ENCODE data around the gene CARD11. TPM values are rescaled to one million over a fixed set of nuclear protein-coding genes. Genes with fewer than 3 reads are reported as not detected.
"Not testable (repeated sequence)": the region's sequence is repeated elsewhere in the genome, so short reads cannot be mapped to it uniquely, and the experiment has no call there.

The CARD11 gene
- total and polyA plus RNA-seq, 12 donors: 0.61 to 19.3 (median 2.7) TPM

DNA sequence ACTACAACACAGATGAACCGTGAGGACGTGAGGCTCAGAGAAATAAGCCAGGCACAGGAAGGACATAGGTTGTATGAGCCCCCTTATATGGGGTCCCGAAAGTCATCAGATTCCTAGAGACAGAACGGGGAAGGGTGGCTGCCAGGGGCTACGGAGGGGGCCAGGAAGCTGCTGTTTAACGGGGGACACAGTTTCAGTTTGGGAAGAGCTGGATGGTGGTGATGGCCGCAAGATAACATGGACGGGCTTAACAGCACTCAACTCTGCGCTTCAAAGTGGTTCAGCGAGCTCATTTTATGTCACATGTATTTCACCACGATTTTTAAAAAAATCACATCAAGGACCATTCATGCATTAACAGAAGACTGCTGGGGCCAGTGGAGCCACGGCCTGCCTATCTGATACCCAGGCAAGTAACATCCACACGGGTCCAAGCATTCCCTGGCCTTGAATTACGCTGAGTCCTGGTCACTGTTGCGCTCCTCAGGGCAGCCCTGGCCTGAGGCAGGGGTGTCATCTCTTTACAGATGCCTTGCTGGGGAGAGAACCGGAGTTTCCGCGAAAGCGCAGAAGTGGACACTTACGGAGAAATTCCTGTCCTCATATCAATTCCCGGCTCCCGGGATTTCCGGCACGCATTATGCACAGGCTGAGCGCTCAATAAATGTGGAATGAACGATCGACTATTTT is 1.5 kb downstream of the CARD11 start:
- WGBS, 4 donors: 84 to 89% (median 85%) methylated on average over 27 of the region's 27 CpGs
- no peak for DNase-seq
- intact Hi-C loops (cut with DNase I): no loop called here
- Histone ChIP-seq H3K9me3 (replicated peaks in 1 of 3) (no peaks in the 10 kb centered on the region), H3K27ac (no peak overlapping the region), H3K36me3 (replicated peaks in 1 of 2) (no peaks in the 10 kb centered on the region), H3K4me1 (replicated peaks in 1 of 2) (no peaks in the 10 kb centered on the region), H3K4me3 (no peak overlapping the region), H3K27me3 (peaks cover 10% of the 10 kb centered on the region)
- TF ChIP-seq POLR2A (IDR thresholded peaks at IDR 0.05) (no peak), CTCF (IDR thresholded peaks at IDR 0.05) (no peak)

DNA sequence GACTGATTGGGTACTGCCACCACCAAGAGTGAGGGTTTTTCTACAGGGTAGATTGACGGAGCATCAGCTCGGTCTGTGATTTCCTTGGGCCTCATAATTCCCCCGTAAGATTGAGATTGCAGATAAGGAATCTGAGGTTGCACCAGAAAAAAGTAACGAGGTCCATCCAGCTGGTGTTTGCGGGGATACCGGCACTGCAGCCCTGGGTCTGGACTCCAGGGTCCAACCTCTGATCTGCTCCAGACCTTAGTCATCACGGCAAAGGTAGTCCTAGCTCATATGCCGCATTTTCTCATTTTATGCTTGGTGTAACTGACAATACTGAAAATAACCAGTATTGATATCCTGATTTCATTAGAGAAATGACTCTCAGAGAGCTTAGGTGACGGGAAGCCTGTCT is 3.9 kb downstream of the CARD11 start:
- no peak for DNase-seq
- intact Hi-C loops (cut with DNase I): no loop called here
- H3K9me3 ChIP-seq (replicated peaks in 1 of 3): no peaks in the 10 kb centered on the region
- no peak overlapping the region for H3K4me3 ChIP-seq
- WGBS, 4 donors: 89 to 93% (median 91%) methylated on average over 9 of the region's 9 CpGs
- H3K27ac ChIP-seq: no peak overlapping the region
- no peaks in the 10 kb centered on the region for H3K36me3 ChIP-seq (replicated peaks in 1 of 2)
- peaks cover 10% of the 10 kb centered on the region for H3K27me3 ChIP-seq
- no peaks in the 10 kb centered on the region for H3K4me1 ChIP-seq (replicated peaks in 1 of 2)
- TF ChIP-seq CTCF (IDR thresholded peaks at IDR 0.05) (no peak), POLR2A (IDR thresholded peaks at IDR 0.05) (no peak)

DNA sequence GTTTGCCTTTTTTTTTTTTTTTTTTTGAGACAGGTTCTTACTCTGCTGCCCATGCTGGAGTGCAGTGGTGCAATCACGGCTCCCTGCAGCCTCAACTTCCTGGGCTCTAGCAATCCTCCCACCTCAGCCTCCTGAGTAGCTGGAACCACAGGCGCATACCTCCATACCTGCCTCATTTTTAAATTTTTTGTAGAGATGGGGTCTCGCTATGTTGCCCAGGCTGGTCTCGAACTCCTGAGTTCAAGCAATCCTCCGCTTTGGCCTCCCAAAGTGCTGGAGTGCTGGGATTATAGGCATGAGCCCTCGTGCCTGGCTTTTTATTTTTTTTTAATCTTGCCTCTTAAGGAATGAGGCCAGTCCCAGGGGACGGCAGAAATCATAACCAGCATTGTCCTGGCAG is 5.7 kb downstream of the CARD11 start:
- H3K4me1 ChIP-seq (replicated peaks in 1 of 2); H3K27ac ChIP-seq; DNase-seq; H3K4me3 ChIP-seq; H3K9me3 ChIP-seq (replicated peaks in 1 of 3); H3K36me3 ChIP-seq (replicated peaks in 1 of 2); intact Hi-C loops (cut with DNase I); H3K27me3 ChIP-seq: not testable (repeated sequence)
- 77 to 85% (median 83%) methylated on average over 7 of the region's 7 CpGs for WGBS, 4 donors

- no peak overlapping the region for H3K4me3 ChIP-seq
- 57 to 79% (median 69%) methylated on average over 3 to 4 of the region's 4 CpGs for WGBS, 4 donors
- intact Hi-C loops (cut with DNase I): no loop called here
- no peaks in the 10 kb centered on the region for H3K36me3 ChIP-seq (replicated peaks in 1 of 2)
- H3K27ac ChIP-seq: no peak overlapping the region
- DNase-seq: no peak
- no peak for TF ChIP-seq POLR2A (IDR thresholded peaks at IDR 0.05)
- no peak for TF ChIP-seq CTCF (IDR thresholded peaks at IDR 0.05)
- no peaks in the 10 kb centered on the region for H3K9me3 ChIP-seq (replicated peaks in 1 of 3)
- H3K27me3 ChIP-seq: no peaks in the 10 kb centered on the region
- no peaks in the 10 kb centered on the region for H3K4me1 ChIP-seq (replicated peaks in 1 of 2)
Measured at GRCh38 chr7:3037259-3037658, 6.4 kb downstream of the CARD11 start.

DNA sequence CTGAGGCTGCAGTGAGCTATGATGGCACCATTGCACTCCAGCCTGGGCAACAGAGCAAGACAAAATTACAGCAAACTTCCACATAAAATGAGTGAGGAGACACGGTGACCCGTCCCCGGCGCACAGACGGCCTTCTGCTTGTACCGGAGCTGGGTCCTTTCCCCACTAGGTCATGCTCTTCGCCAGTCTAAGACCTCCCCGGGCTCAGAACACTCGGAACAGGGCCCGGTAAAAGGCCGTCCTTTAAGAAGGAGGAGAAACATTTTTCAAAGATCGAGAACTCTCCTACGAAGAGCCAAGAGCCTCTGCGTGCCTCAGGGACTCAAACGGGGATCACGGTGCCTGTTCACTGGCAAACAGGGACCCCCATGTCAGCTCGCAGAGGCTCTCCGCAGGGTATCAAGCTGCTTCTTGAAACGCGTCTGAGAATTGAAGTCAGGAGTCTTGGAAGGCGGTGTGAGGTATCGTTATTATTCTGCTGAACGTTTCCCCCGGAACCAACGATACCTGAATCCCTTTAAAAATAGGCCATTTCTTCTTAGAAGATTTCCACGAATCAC is 9.0 kb downstream of the CARD11 start:
- intact Hi-C loops (cut with DNase I): no loop called here
- WGBS, 4 donors: 93 to 95% (median 94%) methylated on average over 26 of the region's 26 CpGs

More for the DNA sequence above, 9.0 kb downstream of the CARD11 start:
- DNase-seq: no peak
- TF ChIP-seq POLR2A (IDR thresholded peaks at IDR 0.05) (no peak), CTCF (IDR thresholded peaks at IDR 0.05) (no peak)
- Histone ChIP-seq H3K4me1 (replicated peaks in 1 of 2) (no peaks in the 10 kb centered on the region), H3K36me3 (replicated peaks in 1 of 2) (no peaks in the 10 kb centered on the region), H3K4me3 (no peak overlapping the region), H3K9me3 (replicated peaks in 1 of 3) (no peaks in the 10 kb centered on the region), H3K27ac (no peak overlapping the region), H3K27me3 (no peaks in the 10 kb centered on the region)
